Stimulated activated CD4-positive, alpha-beta T cell treated with anti-CD3 and anti-CD28 coated beads, Interleukin-15, amount 100 ng/mL, for 1 hour (primary cell): ENCODE data around the gene SEC24C.
"Not testable (repeated sequence)": the region's sequence is repeated elsewhere in the genome, so short reads cannot be mapped to it uniquely, and the experiment has no call there.

Experiments
- DNase-seq, 2 donors: peaks; one replicate each; pipeline ENCODE4 v3.0.0-alpha.2; 2020; ENCODE audit warnings: low read depth in 1 of 2, low spot score in 1 of 2

Gene SEC24C

DNA sequence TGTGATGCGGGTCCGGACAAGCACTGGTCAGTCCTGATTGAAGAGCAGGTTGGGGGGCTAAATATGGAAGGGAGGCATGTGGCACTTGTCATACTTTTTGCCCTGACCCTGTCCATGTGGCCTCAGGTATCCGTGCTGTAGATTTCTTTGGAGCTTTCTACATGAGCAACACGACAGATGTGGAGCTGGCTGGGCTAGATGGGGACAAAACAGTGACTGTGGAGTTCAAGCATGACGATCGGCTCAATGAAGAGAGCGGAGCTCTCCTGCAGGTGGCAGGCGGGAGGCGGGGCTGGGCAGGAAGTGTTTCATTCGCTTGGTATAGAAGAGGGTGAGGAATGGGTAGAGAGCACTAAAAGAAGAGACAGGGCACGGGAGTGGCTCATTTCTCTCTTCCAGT is 24.7 kb downstream of the SEC24C start:
- peak; percentile 36 to 40 for DNase-seq

DNA sequence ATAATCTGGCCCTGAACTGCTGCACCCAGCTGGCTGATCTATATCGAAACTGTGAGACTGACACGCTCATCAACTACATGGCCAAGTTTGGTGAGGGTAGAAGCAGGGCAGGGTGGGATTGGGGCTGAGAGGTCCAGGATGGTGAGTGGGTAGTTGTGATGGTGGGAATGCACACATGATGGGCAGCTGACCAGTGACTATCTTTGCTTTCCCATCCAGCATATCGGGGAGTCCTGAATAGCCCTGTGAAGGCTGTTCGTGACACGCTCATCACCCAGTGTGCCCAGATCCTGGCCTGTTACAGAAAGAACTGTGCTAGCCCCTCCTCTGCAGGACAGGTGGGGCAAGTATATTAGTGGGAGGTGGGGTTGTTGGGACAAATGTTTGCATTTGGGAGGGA is 25.2 kb downstream of the SEC24C start:
- no peak for DNase-seq

DNA sequence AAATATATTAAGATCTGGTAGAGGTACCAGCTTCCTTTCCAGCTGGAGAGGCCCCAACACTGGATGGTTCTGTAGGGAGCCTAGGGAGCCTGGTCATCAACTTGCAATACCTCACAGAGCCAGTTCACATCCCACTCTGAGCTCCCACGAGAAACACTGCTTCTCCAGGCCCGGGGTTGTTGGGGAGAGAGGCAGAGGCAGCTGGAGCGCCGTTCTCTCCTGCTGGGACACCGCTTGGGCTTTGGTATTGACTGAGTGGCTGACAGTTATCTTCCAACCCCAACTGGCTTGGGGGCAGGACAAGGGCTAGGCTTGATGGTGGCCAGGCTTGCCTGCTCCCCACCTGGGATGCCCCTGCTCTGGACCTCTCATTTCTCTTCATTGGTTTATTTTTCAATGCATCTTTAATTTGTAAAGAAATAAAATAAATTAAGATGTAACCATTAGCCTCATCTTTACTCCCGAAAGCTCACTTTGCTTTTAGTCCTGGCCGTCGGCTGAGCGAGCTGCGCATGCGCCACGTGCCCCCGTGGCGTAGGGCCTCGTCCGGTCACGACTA is 27.6 kb downstream of the SEC24C start:
- DNase-seq = peak in 1 of 2 donors; percentile 63

- DNase-seq = peak; percentile 62 to 64
Observed at GRCh38 chr10:73772281-73773151, 28.3 kb downstream of the SEC24C start.

- DNase-seq = no peak
Observed at GRCh38 chr10:73773152-73773879, 29.1 kb downstream of the SEC24C start.

GRCh38 chr10:73774637-73775036 is 30.5 kb downstream of the SEC24C start:
- no peak for DNase-seq

DNA sequence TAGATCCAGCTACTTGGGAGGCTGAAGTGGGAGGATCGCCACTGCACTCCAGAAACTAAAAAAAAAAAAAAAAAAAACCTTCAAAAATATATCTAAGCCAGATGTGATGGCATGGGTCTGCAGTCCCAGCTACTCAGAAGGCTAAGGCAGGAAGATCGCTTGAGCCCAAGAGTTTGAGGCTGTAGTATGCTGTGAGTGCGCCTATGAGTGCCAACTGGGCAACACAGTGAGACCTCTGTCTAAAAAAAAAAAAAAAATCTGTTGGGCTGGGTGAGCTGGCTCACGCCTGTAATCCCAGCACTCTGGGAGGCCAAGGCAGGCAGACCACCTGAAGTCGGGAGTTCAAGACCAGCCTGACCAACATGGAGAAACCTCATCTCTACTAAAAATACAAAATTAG is 34.8 kb downstream of the SEC24C start:
- no peak for DNase-seq

DNA sequence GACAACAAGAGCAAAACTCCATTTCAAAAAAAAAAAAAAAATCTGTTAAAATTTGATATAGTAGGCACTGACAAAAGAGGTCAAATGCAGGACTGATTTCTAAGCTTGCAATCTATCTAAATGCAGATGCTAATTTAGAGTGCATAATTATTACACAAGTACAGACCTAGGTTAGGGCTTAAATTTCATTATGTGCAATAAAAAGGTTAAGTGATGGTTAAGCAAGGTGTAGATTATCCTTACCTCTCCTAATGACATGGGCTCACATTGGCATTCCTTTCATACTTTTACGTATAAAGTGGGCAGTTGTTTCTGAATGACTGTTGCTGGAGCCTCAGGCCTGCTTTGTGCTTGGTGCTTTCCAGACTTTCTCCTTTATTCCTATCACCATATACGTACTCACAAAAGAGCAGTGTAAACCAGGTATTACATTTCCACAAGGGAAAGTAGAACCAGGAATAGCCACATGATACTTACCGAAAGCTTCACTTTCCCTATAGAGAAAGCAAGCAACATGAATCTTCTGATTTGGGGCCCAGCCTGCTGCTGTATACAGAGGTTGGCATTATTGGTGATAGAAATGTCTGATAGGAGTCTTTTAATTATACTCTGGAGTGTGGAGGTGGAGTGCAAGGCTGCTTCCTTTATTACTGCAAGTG is 35.5 kb downstream of the SEC24C start:
- DNase-seq = no peak

- no peak for DNase-seq
Observed at GRCh38 chr10:73780301-73780700, 36.1 kb downstream of the SEC24C start.

GRCh38 chr10:73780966-73781365 is 36.8 kb downstream of the SEC24C start:
- DNase-seq = no peak

DNA sequence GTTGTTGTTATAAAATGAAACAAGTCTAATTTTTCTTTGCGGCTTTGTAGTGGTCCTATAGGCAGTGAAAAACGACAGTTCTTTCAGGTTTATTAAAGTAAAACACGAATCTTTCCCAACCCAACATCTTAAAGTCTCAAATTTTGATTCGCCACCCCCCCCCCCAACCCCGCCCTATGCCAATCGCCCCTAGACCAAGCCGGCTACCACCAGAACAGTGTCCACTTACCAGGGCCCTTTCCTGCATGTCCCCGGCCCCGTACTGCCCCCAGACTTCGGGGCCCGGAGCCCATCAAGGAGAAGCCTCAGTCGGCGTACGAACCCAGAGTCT is 37.3 kb downstream of the SEC24C start:
- DNase-seq = no peak

DNA sequence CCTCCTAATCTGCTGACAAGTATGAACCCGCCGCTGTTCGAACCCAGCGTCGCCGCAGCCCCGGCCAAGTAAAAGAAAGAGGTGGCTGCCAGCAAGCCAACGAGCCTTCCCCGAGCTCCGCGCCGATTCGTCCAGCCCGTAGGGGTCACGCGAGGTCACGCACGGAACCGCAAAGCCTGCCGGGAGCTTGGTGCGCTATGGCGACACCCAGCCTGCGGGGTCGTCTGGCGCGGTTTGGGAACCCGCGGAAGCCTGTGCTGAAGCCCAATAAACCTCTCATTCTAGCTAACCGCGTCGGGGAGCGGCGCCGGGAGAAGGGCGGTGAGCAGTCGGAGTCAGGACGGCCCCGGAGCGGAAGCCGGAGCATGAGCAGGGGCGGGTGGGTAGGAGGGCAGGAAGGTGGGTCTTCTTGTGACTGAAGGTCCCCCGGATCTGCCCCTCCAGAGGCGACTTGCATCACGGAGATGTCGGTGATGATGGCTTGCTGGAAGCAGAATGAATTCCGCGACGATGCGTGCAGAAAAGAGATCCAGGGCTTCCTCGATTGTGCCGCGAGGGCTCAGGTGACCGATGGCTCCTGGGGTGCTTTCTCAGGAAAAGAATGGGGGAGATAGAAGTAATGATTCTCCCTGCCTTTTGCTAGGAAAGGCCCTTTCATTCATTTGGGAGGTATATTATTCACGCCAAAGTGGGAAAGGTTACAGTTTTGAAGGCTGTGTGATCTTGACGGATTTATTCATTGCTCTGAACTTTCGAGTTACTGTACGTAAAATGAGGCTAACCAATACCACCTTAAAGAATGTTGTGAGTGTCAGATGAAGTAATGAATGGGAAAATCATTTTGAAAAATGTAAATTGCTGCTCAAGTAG is 37.9 kb downstream of the SEC24C start, which contains the start of gene CHCHD1:
CHCHD1 (plus strand) TSS at position 170 of the 870 bp plus-strand sequence; CDS start at position 198, 28 bp downstream.
- peak; percentile 74 to 89 for DNase-seq

GRCh38 chr10:73782749-73783085 is 38.5 kb downstream of the SEC24C start:
- DNase-seq = no peak

DNA sequence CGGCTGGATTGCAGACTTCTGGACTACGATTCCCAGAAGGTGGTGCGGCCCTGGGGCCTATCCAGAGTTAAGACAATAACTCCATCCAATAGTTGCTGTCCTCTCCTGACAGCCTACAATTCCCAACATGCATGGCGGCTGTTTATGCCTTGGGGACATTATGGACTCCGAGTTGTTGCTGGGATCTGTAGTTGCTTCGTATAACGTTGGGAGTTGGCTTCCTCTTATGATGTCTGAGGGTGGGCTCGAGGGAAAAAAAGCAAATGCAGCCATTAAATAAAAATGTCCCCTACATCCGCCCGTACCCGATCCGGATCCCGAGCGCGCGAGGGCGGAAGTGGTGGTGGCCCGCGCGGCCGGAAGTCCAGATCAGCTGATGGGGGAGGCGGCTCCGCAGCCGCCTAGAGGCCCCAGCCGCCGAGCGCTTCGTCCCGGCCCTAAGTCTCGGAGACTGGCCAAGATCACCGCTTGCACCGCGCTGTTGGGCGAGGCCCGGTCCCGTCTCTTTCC is 41.1 kb downstream of the SEC24C start, which contains the start of gene ZSWIM8:
ZSWIM8 (plus strand) TSS at position 396 of the 510 bp plus-strand sequence. CDS start 273 bp downstream, outside the sequence.
- peak; percentile 68 to 70 for DNase-seq

GRCh38 chr10:73785721-73786511 is 41.7 kb downstream of the SEC24C start:
- peak in 1 of 2 donors; percentile 24 for DNase-seq

DNA sequence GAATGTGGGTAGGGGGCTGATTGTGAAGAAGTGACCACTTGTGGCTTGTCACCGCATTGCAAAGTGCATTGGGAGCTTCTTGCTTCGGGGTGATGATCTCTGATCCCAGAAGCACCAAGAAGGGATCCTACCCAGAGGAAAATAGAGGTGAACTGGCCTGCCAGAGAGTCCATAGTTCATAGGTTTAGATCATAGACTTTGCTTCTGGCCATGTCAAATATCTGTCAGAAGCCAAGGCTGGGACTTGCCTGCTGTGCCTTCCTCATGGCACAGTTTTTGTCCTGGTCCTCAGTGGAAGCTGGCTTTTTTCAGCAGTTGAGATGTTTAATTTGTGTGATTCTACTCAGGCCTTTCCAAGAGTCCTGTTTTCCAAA is 42.3 kb downstream of the SEC24C start:
- no peak for DNase-seq

DNA sequence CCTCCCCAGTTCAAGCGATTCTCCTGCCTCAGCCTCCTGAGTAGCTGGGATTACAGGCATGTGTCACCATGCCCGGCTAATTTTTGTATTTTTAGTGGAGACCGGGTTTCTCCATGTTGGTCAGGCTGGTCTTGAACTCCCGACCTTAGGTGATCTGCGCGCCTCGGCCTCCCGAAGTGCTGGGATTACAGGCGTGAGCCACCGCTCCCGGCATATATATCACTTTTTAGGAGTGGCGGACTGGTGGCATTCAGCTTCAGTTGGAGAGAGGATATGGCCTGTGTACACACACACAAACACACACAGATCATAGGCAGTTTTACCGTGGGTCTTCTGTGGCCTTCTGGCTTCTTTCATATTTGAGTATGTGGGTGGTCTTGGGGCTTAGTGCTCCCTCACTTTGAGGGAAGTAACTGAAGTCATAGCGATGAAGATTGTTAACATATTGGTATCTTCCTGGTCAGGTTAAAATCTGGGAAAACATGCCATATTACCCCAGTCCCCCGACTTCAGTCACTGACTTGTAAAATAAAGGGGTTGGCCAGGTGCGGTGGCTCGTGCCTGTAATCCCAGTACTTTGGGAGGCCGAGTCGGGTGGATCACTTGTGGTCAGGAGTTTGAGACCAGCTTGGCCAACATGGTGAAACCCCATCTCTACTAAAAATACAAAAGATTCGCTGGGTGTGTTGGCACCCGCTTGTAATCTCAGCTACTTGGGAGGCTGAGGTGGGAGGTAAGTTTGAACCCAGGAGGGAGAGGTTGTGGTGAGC is 43.0 kb downstream of the SEC24C start:
- DNase-seq = not testable (repeated sequence)

DNA sequence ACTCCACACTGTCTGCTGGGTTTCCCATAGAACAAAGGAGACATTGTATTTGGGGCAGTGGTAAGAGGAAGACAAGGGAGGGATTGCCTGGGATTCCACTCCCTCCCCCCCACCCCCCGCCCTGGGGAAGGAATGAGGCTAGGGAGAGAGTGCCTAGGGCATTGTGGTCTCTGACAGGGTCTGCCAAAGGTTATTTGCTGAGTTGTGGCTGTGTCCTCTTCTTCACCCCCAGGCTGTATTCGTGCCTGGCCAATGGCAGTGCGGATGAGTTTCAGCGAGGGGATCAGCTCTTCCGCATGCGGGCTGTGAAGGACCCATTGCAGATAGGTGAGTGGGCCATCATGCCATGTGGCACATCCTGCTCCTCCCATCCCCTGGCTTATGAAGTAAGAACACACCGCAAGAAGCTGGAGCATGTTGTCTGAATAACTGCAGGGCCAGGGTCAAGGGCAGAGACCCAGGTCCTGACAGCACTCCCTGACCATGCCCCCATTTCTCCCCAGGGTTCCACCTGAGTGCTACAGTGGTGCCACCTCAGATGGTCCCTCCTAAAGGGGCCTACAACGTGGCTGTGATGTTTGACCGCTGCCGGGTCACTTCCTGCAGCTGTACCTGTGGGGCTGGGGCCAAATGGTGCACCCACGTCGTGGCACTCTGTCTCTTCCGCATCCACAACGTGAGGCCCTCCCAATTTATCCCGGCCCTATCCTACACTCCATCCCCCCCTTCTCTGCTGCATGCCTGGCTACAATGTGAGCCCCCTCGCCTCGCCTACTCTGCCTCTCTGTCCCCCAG is 44.9 kb downstream of the SEC24C start:
- DNase-seq = no peak
